Neural progenitor cell (in vitro differentiated cells): ENCODE results near the gene HYCC2. TPM values are rescaled to one million over a fixed set of nuclear protein-coding genes. Genes with fewer than 3 reads are reported as not detected.
"Not testable (repeated sequence)": the region's sequence is repeated elsewhere in the genome, so short reads cannot be mapped to it uniquely, and the experiment has no call there.

ENCODE experiments used
- DNase-seq: peaks from one replicate; pipeline ENCODE4 v3.0.0-alpha.2; 2016; ENCODE audit warnings: low spot score
- H2AFZ ChIP-seq: fragments of 200-600 bp; sonication (generic); replicated peaks from 2 replicates; pipeline ENCODE4 v1.6.1; 2016; ENCODE audit warnings: antibody characterized with exemption
- H3F3A ChIP-seq: fragments of 200-600 bp; sonication (generic); 2 replicates; pipeline ENCODE4 v1.6.1; 2016; ENCODE audit warnings: antibody characterized with exemption, low read depth
- H3K27ac ChIP-seq: fragments of 200-600 bp; sonication (generic); 2 replicates; pipeline ENCODE4 v1.5.1; 2016; ENCODE audit warnings: mild to moderate bottlenecking
- H3K27me3 ChIP-seq: fragments of 200-600 bp; sonication (generic); 2 replicates; pipeline ENCODE4 v1.6.1; 2016; ENCODE audit warnings: mild to moderate bottlenecking, moderate library complexity
- H3K36me3 ChIP-seq: fragments of 200-600 bp; sonication (generic); 2 replicates; pipeline ENCODE4 v1.5.1; 2016
- H3K4me1 ChIP-seq: fragments of 200-600 bp; sonication (generic); 2 replicates; pipeline ENCODE4 v1.6.1; 2016; ENCODE audit warnings: mixed run types
- H3K4me2 ChIP-seq: fragments of 200-600 bp; sonication (generic); 2 replicates; pipeline ENCODE4 v1.6.1; 2016
- H3K4me3 ChIP-seq: fragments of 200-600 bp; sonication (generic); 2 replicates; pipeline ENCODE4 v1.5.1; 2016
- H3K79me2 ChIP-seq: fragments of 200-600 bp; sonication (generic); 2 replicates; pipeline ENCODE4 v1.6.1; 2016; ENCODE audit warnings: low read depth
- H3K9ac ChIP-seq: fragments of 200-600 bp; sonication (generic); 2 replicates; pipeline ENCODE4 v1.6.1; 2016
- H3K9me3 ChIP-seq: fragments of 200-600 bp; sonication (generic); 2 replicates; pipeline ENCODE4 v1.5.1; 2016; ENCODE audit warnings: low read depth
- H4K20me1 ChIP-seq: fragments of 200-600 bp; sonication (generic); 2 replicates; pipeline ENCODE4 v1.6.1; 2016; ENCODE audit warnings: low read depth
- H3K27ac Mint-ChIP-seq: 3 replicates; pipeline ENCODE4 v1.8.0; 2021; ENCODE audit warnings: mixed read lengths
- H3K27me3 Mint-ChIP-seq: 2 replicates; pipeline ENCODE4 v1.8.0; 2022; ENCODE audit warnings: low read depth, mild to moderate bottlenecking, inconsistent platforms, moderate library complexity, mixed read lengths; ENCODE audit not compliant: insufficient read depth
- H3K36me3 Mint-ChIP-seq: 3 replicates; pipeline ENCODE4 v1.8.0; 2021; ENCODE audit warnings: mixed read lengths
- H3K4me1 Mint-ChIP-seq: 3 replicates; pipeline ENCODE4 v1.8.0; 2021; ENCODE audit warnings: mixed read lengths
- H3K4me3 Mint-ChIP-seq: 3 replicates; pipeline ENCODE4 v1.8.0; 2021; ENCODE audit warnings: mild to moderate bottlenecking, moderate library complexity, mixed read lengths
- H3K9me3 Mint-ChIP-seq: 3 replicates; pipeline ENCODE4 v1.8.0; 2020; ENCODE audit warnings: mixed read lengths
- EZH2 ChIP-seq: fragments of 200-600 bp; sonication (generic); IDR thresholded peaks from 2 replicates; pipeline ENCODE4 v1.6.1; 2017; ENCODE audit warnings: antibody characterized with exemption, mild to moderate bottlenecking, moderate library complexity
- EZH2phosphoT487 ChIP-seq: fragments of 200-600 bp; sonication (generic); IDR thresholded peaks from 2 replicates; pipeline ENCODE4 v1.6.1; 2017; ENCODE audit warnings: antibody characterized with exemption
- total RNA-seq: library from RNA; depleted of rRNA; stranded (reverse); fragments of >200 nt; gene quantifications from 2 replicates; pipeline ENCODE4 v1.2.3, GENCODE V29; 2015; ENCODE audit warnings: low replicate concordance
- TF ChIP-seq, protein P1 (sequence below): fragments of 200-600 bp; sonication (generic); IDR thresholded peaks from 2 replicates; pipeline ENCODE4 v1.5.1; 2017; ENCODE audit warnings: antibody characterized with exemption, mild to moderate bottlenecking

Gene HYCC2
- 6.8 and 9.1 TPM in 2 replicates for total RNA-seq

- Histone ChIP-seq H3K27me3 (no peaks in the 10 kb centered on the region), H3K27ac (peak within 1 kb of the TSS; percentile 84), H3K9me3 (no peaks in the 10 kb centered on the region), H4K20me1 (no peaks in the 10 kb centered on the region), H2AFZ (peak within 1 kb of the TSS; percentile 96), H3F3A (peaks cover 15% of the 10 kb centered on the region), H3K9ac (peak within 1 kb of the TSS; percentile 86), H3K4me2 (peak within 1 kb of the TSS; percentile 97), H3K4me1 (peaks cover 11% of the 10 kb centered on the region), H3K79me2 (peaks cover 67% of the 10 kb centered on the region), H3K4me3 (peak within 1 kb of the TSS; percentile 88), H3K36me3 (no peaks in the 10 kb centered on the region)
- no peaks in the 10 kb centered on the region for H3K36me3 Mint-ChIP-seq
- peaks cover 26% of the 10 kb centered on the region for H3K4me1 Mint-ChIP-seq
- H3K27ac Mint-ChIP-seq: peak within 1 kb of the TSS; percentile 98
- H3K4me3 Mint-ChIP-seq: peak within 1 kb of the TSS; percentile 97
- H3K27me3 Mint-ChIP-seq: peaks cover 2% of the 10 kb centered on the region
- DNase-seq: peak; percentile 96
- TF ChIP-seq, protein P1, sequence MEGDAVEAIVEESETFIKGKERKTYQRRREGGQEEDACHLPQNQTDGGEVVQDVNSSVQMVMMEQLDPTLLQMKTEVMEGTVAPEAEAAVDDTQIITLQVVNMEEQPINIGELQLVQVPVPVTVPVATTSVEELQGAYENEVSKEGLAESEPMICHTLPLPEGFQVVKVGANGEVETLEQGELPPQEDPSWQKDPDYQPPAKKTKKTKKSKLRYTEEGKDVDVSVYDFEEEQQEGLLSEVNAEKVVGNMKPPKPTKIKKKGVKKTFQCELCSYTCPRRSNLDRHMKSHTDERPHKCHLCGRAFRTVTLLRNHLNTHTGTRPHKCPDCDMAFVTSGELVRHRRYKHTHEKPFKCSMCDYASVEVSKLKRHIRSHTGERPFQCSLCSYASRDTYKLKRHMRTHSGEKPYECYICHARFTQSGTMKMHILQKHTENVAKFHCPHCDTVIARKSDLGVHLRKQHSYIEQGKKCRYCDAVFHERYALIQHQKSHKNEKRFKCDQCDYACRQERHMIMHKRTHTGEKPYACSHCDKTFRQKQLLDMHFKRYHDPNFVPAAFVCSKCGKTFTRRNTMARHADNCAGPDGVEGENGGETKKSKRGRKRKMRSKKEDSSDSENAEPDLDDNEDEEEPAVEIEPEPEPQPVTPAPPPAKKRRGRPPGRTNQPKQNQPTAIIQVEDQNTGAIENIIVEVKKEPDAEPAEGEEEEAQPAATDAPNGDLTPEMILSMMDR: peak; percentile 36
- no peak for TF ChIP-seq EZH2
- no peaks in the 10 kb centered on the region for H3K9me3 Mint-ChIP-seq
Measured at GRCh38 chr2:201071479-201072200, at the start of gene HYCC2, which contains the start of gene NDUFB3. Gene HYCC2, minus strand, starts transcription at chr2:201071671. Its CDS starts 47,662 bp downstream, at chr2:201024009. Gene NDUFB3, plus strand, starts transcription at chr2:201072001. Its CDS starts 6,882 bp downstream, at chr2:201078883.

DNA sequence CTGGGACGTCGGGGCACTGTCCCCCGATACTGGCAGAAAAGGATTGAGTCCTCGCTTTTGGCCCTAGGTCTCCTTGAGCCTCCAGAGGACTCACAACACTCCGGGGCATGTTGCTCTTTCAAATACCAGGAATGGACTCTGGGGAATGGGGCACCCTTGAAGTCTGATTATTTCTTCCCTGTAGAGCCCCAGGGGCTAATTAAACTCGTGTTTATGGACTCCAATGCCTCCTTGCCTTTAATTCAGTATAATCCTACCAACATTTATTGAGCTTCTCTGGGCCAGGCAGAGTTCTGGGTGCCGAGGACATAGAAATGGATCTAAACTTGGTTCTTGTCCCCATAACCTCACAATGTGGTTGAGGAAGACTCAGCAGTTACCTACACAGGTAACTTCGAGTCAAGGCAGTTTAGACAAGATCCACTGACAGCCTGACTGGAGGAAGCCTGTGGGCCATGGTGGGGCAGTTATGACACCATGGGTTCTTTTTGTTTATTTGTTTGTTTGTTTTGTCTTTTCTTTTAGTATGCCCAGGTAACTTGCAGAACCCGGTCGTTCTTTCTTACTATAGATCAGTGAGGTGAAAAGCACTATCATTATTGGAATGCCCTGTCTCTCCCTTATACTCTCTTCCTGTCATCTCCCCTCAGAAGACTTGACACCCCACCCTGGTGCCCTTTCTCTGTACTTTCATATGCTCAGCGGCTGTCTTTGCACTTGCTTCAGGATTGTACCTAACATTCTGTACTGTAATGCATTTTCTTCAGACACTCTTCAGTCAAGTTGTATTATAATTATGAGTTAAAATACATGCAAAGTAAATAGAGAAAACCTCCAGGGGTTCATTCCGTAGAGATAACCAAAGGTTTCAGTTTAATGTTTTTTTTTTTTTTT lies 47.7 kb upstream of the HYCC2 start:
- H3K36me3 Mint-ChIP-seq: no peaks in the 10 kb centered on the region
- Histone ChIP-seq H3K9ac (no peak overlapping the region), H3K79me2 (no peaks in the 10 kb centered on the region), H4K20me1 (no peaks in the 10 kb centered on the region), H3K9me3 (no peaks in the 10 kb centered on the region), H3F3A (peaks cover 19% of the 10 kb centered on the region), H2AFZ (peak overlapping the region; percentile 88), H3K4me2 (peak overlapping the region; percentile 88), H3K27ac (no peak overlapping the region), H3K36me3 (no peaks in the 10 kb centered on the region), H3K27me3 (no peaks in the 10 kb centered on the region), H3K4me3 (peak overlapping the region; percentile 54), H3K4me1 (peaks cover 15% of the 10 kb centered on the region)
- H3K4me3 Mint-ChIP-seq: peak overlapping the region; percentile 84
- no peak overlapping the region for H3K27ac Mint-ChIP-seq
- H3K4me1 Mint-ChIP-seq: peaks cover 9% of the 10 kb centered on the region
- H3K9me3 Mint-ChIP-seq: peaks cover 6% of the 10 kb centered on the region
- DNase-seq: peak; percentile 45
- TF ChIP-seq EZH2: no peak
- TF ChIP-seq, protein P1: no peak
- no peak for TF ChIP-seq EZH2phosphoT487
- peaks cover 3% of the 10 kb centered on the region for H3K27me3 Mint-ChIP-seq

DNA sequence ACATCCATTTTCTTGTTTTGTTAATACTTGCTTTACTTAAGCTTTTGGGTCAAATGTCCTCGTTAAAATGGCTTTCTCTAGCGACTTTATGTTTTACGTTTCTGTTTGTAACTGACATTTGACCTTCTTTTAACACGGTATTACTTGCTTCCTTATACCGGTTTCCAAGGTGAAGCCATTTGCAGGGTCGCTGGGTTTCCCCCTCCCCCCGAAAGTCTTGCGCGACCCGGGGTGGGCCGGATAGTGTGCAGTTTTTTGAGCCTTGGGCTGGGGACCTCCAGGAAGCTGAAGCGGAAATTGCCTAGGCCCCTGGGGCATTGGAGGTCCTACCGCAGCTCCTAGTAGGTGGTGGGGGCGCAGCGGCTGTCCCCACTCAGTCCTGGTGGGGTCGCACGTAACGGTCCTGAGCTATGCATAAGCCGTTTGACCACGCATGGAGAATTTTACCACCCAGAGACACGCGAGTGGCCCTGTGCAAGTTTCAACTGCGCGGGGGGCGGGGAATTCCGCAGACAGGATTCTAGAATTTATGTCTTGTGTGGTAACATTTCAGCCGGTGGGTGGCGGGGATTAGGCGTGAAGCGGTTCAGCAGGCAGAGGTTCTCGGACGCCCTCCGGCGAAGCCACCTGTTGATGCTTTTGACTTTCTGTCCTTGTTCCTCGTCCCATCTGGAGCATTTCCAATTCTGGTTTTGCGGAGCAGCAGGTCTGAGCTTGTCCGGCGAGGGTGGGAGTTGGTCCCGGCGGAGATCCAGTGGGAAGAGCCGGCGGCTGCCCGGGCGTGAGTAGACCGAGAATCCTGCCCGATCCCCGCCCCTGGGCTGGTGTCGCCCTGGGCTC lies 46.9 kb upstream of the HYCC2 start:
- no peak overlapping the region for H3K27ac ChIP-seq
- H3K9me3 ChIP-seq: no peaks in the 10 kb centered on the region
- peak overlapping the region; percentile 84 for H3K4me3 Mint-ChIP-seq
- H3K4me1 ChIP-seq: peaks cover 11% of the 10 kb centered on the region
- no peak overlapping the region for H3K27ac Mint-ChIP-seq
- no peak for TF ChIP-seq EZH2
- TF ChIP-seq, protein P1: no peak
- TF ChIP-seq EZH2phosphoT487: no peak
- peak overlapping the region; percentile 54 for H3K4me3 ChIP-seq
- no peaks in the 10 kb centered on the region for H3K27me3 ChIP-seq
- H2AFZ ChIP-seq: peak overlapping the region; percentile 88
- H3K4me1 Mint-ChIP-seq: peaks cover 4% of the 10 kb centered on the region
- H3K4me2 ChIP-seq: peak overlapping the region; percentile 88
- peaks cover 2% of the 10 kb centered on the region for H3K27me3 Mint-ChIP-seq
- H3K36me3 ChIP-seq: no peaks in the 10 kb centered on the region
- no peak overlapping the region for H3K9ac ChIP-seq
- peaks cover 19% of the 10 kb centered on the region for H3F3A ChIP-seq
- no peaks in the 10 kb centered on the region for H3K79me2 ChIP-seq
- DNase-seq: peak; percentile 80
- peaks cover 6% of the 10 kb centered on the region for H3K9me3 Mint-ChIP-seq
- no peaks in the 10 kb centered on the region for H4K20me1 ChIP-seq
- no peaks in the 10 kb centered on the region for H3K36me3 Mint-ChIP-seq

- H3K27ac Mint-ChIP-seq, H3K36me3 Mint-ChIP-seq, H3K4me1 Mint-ChIP-seq, H4K20me1 ChIP-seq, H3K79me2 ChIP-seq, H3K27me3 ChIP-seq, H3K36me3 ChIP-seq, H3K27ac ChIP-seq, H3K9me3 Mint-ChIP-seq, DNase-seq, H3K9ac ChIP-seq, H3K9me3 ChIP-seq, H3K27me3 Mint-ChIP-seq: not testable (repeated sequence)
- H3K4me3 Mint-ChIP-seq: peak overlapping the region; percentile 84
- peaks cover 11% of the 10 kb centered on the region for H3K4me1 ChIP-seq
- H3K4me3 ChIP-seq: peak overlapping the region; percentile 54
- H3F3A ChIP-seq: peaks cover 19% of the 10 kb centered on the region
- H2AFZ ChIP-seq: peak overlapping the region; percentile 88
- H3K4me2 ChIP-seq: peak overlapping the region; percentile 88
Measured at GRCh38 chr2:201117735-201118094, 46.2 kb upstream of the HYCC2 start.
